ENCODE data around the gene ACSS2.

The ACSS2 gene

DNA sequence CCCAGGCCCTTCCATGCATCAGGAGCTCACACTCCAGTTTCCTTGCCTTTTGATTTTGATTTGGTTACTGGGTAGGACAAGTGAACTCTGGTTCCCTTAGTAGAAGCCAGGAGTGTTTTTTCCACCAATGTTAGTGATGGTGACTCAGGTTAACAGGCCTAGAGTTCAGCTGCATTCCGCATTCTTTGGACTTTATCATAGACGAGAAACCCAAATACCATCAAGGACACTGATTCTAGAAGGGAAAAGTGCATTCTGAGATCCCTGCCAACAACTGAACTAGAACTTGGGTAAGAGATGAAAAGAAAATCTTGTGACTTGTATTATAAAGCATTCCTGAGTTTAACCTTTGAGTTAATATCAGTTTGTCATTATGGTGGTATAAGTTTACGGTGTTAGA is 70.2 kb downstream of the ACSS2 start:
- Mint-ChIP-seq H3K27ac (no peak overlapping the region), H3K9me3 (no peaks in the 10 kb centered on the region), H3K4me1 (peaks cover 2% of the 10 kb centered on the region), H3K36me3 (peaks cover 60% of the 10 kb centered on the region), H3K4me3 (no peak overlapping the region)
- DNase-seq (ENCODE audit: low spot score in 2 of 2) (no peak), ATAC-seq (no peak)

DNA sequence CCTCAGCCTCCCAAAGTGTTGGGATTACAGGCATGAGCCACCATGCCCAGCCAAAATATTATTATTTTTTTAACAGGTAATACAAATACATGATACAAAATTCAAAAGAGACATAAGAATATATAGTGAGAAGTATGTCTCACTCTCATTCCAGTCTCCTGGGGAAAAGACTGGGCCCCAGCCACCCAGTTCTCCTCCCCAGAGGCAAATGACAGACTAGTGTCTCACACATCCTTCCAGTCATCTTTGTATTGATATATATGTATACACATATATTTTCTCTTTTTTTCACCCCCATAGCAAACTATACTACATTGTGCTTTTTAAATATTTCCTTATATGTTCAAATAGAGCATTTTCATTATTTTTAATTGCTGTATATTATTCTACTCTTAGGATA is 70.9 kb downstream of the ACSS2 start:
- H3K4me3 Mint-ChIP-seq = no peak overlapping the region
- peaks cover 54% of the 10 kb centered on the region for H3K36me3 Mint-ChIP-seq
- DNase-seq (ENCODE audit: low spot score in 2 of 2) (no peak), ATAC-seq (no peak)
- H3K27ac Mint-ChIP-seq = no peak overlapping the region
- peaks cover 6% of the 10 kb centered on the region for H3K4me1 Mint-ChIP-seq
- H3K9me3 Mint-ChIP-seq = no peaks in the 10 kb centered on the region

DNA sequence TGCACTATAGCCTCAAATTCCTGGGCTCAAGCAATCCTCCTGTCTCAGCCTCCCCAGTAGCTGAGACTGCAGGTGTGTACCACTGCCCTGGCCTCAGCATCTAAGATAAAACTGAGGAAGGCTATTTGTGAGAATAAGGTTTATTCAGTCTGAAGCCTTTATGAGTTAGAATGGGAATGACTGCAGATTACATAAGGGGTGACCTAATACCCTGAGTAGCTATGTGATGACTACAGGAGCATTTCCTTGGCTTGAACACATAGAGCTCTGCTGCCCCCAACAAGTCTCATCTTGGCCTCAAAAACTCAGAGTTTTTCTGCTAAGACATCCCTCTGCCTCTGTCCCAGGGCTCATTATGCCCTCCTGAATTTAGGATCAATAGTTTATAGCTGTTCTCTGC is 71.6 kb downstream of the ACSS2 start:
- Mint-ChIP-seq H3K36me3 (peaks cover 50% of the 10 kb centered on the region), H3K27ac (no peak overlapping the region), H3K9me3 (no peaks in the 10 kb centered on the region), H3K4me3 (no peak overlapping the region), H3K4me1 (peaks cover 6% of the 10 kb centered on the region)
- peak; percentile 55 for ATAC-seq
- DNase-seq (ENCODE audit: low spot score in 2 of 2) = no peak

DNA sequence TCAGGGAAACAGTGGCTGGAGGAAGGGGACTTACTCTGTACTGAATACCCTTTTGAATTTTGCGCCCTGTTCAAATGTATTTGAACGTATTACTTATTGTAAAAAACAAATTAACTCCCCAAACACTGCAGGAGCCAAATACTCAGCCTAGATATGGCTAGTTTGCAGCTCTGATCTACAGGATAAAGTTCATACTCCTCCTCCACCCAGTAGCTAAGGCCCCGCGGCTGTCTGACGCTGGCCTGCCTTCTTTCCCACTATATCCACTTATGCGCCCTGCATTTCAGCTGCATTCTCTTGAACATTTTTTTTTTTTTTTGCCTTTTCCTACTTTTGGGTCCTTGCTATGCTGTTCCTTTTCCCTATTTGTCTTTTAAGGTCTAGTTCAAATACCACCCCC is 72.7 kb downstream of the ACSS2 start:
- peaks cover 48% of the 10 kb centered on the region for H3K36me3 Mint-ChIP-seq
- ATAC-seq (no peak), DNase-seq (ENCODE audit: low spot score in 2 of 2) (no peak)
- H3K27ac Mint-ChIP-seq = no peak overlapping the region
- no peak overlapping the region for H3K4me3 Mint-ChIP-seq
- peaks cover 6% of the 10 kb centered on the region for H3K4me1 Mint-ChIP-seq
- H3K9me3 Mint-ChIP-seq = no peaks in the 10 kb centered on the region

DNA sequence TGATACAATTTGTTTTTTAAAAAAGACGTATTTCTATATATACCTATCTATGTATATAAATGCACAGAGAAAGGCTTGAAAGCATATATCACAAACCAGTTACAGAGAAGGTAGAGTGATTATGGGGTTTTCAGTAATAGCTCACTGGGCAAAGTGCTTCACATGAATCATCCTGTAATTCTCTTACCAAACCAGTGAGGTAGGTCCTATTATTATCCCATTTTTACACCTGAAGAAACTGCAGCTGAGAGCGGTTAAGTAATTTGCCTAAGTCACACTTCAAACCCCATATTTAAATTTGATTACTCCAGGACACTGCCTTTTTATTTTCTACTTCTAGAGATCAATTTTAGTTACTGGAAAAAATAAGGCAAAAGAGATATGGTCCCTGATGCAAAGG is 74.8 kb downstream of the ACSS2 start:
- Mint-ChIP-seq H3K4me1 (peaks cover 26% of the 10 kb centered on the region), H3K4me3 (no peak overlapping the region), H3K36me3 (peaks cover 40% of the 10 kb centered on the region), H3K27ac (no peak overlapping the region), H3K9me3 (no peaks in the 10 kb centered on the region)
- ATAC-seq = no peak
- DNase-seq (ENCODE audit: low spot score in 2 of 2) = no peak

DNA sequence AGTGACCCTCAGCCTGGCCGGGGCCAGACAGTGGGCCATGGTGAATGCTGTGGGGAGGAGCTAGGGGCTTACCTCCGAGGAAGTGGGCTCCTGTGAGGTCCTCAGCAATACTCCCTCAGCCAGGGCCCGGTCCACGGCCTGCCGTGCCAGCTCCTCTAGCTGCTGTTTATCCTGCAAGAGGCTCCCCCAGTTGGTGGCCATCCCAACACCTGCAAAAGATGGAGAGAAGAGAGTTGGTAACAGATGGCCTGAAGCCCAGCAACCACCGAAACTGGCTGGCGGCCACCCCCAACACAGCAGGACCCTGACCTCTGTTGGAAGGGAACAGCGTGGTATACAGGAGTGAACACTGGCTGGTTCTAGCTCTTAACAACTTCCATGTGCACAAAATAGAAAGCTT is 75.2 kb downstream of the ACSS2 start:
- Mint-ChIP-seq H3K9me3 (no peaks in the 10 kb centered on the region), H3K27ac (no peak overlapping the region), H3K4me3 (no peak overlapping the region), H3K36me3 (peaks cover 40% of the 10 kb centered on the region), H3K4me1 (peaks cover 30% of the 10 kb centered on the region)
- ATAC-seq = no peak
- DNase-seq (ENCODE audit: low spot score in 2 of 2) = no peak

DNA sequence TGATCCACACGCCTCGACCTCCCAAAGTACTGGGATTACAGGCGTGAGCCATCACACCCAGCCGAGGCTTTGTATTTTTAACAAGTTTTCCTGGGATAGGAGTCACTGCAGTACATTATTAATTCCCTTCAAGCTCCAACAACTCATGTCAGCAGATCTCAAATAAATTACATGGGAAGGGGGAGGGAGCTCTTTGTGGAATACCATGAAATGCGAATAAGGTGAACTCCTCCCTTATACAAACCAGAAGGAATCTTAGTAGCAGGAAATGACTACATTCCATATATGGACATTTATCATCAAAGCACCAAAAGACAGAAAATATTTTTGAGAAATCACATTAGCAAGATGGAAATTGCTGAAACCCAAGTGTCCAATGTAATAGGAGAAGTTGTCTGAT is 76.3 kb downstream of the ACSS2 start:
- H3K4me1 Mint-ChIP-seq = peaks cover 36% of the 10 kb centered on the region
- H3K36me3 Mint-ChIP-seq = peaks cover 35% of the 10 kb centered on the region
- no peak overlapping the region for H3K27ac Mint-ChIP-seq
- ATAC-seq (no peak), DNase-seq (ENCODE audit: low spot score in 2 of 2) (no peak)
- H3K9me3 Mint-ChIP-seq = no peaks in the 10 kb centered on the region
- H3K4me3 Mint-ChIP-seq = no peak overlapping the region

DNA sequence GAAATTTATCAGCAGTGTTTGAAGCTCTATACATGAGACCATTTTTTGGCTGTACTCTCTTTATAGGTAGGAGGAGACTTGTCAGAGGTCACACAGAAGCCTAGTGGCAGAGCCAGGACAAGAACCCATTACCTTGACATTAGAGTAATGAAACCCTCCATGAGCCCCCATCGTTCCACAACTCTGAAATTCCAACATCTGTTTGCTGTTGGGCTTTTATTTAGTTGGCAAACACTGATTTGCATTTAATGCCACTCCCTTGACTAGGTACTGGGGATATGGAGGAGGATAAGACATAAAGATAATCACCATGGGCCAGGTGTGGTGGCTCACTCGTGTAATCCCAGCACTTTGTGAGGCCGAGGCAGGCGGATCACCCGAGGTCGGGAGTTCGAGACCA is 77.5 kb downstream of the ACSS2 start:
- Mint-ChIP-seq H3K9me3 (no peaks in the 10 kb centered on the region), H3K4me3 (peak overlapping the region; percentile 98), H3K4me1 (peaks cover 36% of the 10 kb centered on the region), H3K27ac (no peak overlapping the region), H3K36me3 (peaks cover 27% of the 10 kb centered on the region)
- ATAC-seq (no peak), DNase-seq (ENCODE audit: low spot score in 2 of 2) (no peak)

DNA sequence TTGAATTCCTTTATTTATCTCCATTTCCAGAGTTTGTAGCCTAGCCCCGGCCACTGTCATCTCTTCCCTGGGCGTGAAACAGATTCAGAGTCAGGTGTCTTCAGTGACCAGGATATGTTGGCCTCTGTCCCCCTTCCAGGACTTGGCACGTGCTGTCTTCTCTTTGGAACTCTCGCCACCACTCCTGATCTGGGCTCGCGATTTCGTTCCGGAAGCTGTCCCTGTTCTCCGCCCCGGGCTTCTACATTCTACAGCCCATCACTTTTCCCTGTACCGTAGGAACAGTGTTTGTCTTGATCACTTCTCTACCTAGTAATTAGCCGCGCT is 78.5 kb downstream of the ACSS2 start:
- no peaks in the 10 kb centered on the region for H3K9me3 Mint-ChIP-seq
- peaks cover 36% of the 10 kb centered on the region for H3K4me1 Mint-ChIP-seq
- DNase-seq (ENCODE audit: low spot score in 2 of 2) (peak in 1 of 2 donors; percentile 56), ATAC-seq (no peak)
- H3K4me3 Mint-ChIP-seq = peak overlapping the region; percentile 98
- H3K27ac Mint-ChIP-seq = peak overlapping the region; percentile 99
- peaks cover 19% of the 10 kb centered on the region for H3K36me3 Mint-ChIP-seq

DNA sequence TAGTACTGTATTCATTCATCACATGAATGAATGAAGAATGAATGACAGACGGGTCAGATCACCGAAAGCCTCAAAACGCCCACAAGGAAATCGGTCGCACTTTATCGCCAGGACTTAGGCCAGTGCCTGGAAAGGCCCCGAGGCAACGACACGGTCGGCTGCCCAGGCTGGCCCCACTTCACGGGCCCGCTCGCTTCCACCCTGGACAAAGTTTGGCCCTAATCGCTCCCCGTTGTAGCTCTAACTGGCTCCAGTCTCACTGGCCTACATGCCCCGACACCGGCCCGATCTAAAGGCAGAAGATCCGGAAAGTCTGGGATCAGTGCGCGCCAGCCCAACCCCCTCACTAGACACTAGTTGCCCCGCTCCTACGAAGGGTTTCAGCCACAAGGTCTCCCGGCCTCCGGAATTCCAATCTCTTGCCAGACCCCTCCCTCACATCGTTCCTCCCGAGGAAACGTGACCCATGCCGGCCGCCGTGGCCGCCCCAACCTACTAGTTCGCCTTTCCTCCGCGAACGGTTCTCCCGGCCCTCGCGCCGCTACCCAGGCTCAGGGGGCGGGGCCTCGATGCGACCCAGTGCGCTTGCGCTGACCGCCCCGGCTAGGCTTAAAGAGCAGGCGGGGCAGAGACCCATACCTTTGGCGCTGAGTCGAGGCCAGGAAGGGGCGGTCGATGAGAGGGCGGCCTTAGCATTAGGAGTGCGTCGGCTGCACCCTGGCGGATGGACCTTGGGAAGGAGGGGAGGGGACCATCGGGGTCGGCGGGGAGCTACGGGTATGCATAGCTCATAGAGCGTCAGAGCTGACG is 79.0 kb downstream of the ACSS2 start, which contains the start of the genes GSS and MYH7B:
Gene GSS, minus strand, starts transcription at position 576 of the 810 bp plus-strand sequence. CDS start 3,954 bp downstream, outside the sequence.
Gene MYH7B, plus strand, starts transcription at position 638 of the 810 bp plus-strand sequence. CDS start 22,138 bp downstream, outside the sequence.
- ATAC-seq (peak; percentile 95), DNase-seq (ENCODE audit: low spot score in 2 of 2) (peak; percentile 100)
- Mint-ChIP-seq H3K27ac (peak within 1 kb of the TSS; percentile 99), H3K9me3 (no peaks in the 10 kb centered on the region), H3K4me1 (peaks cover 38% of the 10 kb centered on the region), H3K36me3 (peaks cover 13% of the 10 kb centered on the region), H3K4me3 (peak within 1 kb of the TSS; percentile 98)

DNA sequence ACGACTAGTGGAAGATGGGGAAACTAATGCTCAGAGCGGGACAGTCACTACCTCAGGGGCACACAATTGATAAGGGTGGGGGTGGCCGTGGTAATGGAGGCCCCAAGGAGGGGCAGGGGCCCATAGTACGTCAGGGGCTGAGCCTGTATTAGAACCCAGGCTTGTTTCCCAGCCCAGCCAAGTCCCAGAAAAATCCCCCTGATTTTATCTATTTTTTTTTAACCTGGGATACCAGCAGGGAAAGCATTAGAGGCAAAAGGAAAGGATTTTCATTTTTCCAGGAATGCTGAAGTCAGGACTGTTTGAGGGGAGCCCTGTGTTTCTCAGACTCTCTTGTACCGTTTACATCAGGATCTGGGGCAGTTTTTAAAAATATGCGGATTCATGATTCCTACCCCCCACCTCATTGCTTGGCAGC is 79.6 kb downstream of the ACSS2 start:
- DNase-seq (ENCODE audit: low spot score in 2 of 2) = no peak
- Mint-ChIP-seq H3K9me3 (no peaks in the 10 kb centered on the region), H3K4me1 (peaks cover 43% of the 10 kb centered on the region), H3K4me3 (peak overlapping the region; percentile 98), H3K36me3 (peaks cover 10% of the 10 kb centered on the region), H3K27ac (peak overlapping the region; percentile 99)
- ATAC-seq = no peak

DNA sequence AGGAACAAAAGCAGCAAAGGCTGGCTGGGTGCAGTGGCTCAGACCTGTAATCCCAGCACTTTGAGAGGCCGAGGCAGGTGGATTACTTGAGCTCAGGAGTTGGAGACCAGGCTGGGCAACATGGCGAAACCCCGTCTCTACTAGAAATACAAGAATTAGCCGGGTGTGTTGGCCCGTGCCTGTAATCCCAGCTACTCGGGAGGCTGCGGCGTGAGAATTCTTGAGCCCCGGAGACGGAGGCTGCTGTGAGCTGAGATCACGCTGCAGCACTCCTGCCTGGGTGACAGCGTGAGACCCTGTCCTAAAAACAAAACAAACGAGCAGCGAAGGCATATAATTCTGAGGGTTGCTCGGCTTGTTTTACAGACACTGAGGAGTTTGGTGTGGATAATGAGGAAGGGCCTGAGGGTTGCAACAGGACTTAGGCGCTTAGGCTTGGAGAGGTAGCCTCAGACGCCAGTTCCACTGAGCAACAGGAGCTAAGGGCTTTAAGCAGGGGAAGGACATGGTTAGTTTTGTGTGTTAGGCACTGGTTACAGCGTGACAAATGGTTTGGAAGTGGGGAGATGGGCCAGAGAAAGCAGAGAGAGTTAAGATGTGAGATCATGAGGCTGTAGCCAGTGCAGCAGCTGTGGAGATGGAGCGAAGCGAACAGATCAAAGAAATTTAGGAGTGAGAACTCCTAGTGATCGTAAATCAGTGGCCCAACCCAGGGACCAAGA is 80.5 kb downstream of the ACSS2 start:
- Mint-ChIP-seq H3K4me3 (peak overlapping the region; percentile 98), H3K27ac (no peak overlapping the region), H3K4me1 (peaks cover 38% of the 10 kb centered on the region), H3K9me3 (no peaks in the 10 kb centered on the region), H3K36me3 (peaks cover 10% of the 10 kb centered on the region)
- DNase-seq (ENCODE audit: low spot score in 2 of 2) = no peak
- ATAC-seq = no peak

DNA sequence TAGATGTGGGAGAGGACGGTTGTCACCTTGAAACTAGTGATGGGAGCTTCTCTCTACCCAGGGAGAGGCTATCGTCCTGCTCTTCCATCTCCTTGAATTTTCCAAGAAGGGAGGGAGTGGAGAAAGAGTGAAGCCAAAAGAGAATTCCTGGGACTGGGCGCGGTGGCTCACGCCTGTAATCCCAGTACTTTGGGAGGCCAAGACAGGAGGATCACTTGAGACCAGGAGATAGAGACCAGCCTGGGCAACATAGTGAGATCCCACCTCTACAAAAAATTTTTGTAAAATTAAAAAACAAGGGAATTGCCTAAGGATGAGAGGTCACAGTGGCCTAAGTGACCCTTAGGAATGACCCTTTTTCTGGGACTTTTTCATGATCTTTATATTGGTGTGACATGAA is 88.1 kb downstream of the ACSS2 start:
- H3K9me3 Mint-ChIP-seq = no peaks in the 10 kb centered on the region
- peaks cover 7% of the 10 kb centered on the region for H3K4me1 Mint-ChIP-seq
- DNase-seq (ENCODE audit: low spot score in 2 of 2) (no peak), ATAC-seq (no peak)
- no peak overlapping the region for H3K27ac Mint-ChIP-seq
- no peak overlapping the region for H3K4me3 Mint-ChIP-seq
- H3K36me3 Mint-ChIP-seq = peaks cover 5% of the 10 kb centered on the region

DNA sequence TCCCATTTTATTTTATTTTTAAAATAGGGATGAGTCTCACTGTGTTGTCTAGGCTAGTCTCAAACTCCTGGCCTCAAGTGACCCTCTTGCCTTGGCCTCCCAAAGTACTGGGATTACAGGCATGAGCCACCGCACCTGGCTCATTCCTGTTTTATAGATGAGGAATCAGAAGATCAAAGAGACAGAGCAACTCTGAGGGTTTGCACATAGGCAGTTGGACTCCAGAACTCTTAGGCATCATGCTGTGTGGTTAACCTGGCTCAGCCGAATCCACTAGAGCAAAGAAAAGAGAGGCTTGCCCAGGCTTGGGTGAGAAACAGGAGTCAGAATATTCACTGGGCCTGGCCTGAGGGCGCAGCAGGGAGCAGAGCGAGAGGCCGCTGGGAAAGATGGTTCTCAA is 88.6 kb downstream of the ACSS2 start:
- DNase-seq (ENCODE audit: low spot score in 2 of 2) = no peak
- no peak for ATAC-seq
- Mint-ChIP-seq H3K36me3 (peaks cover 5% of the 10 kb centered on the region), H3K9me3 (no peaks in the 10 kb centered on the region), H3K4me1 (peaks cover 7% of the 10 kb centered on the region), H3K27ac (no peak overlapping the region), H3K4me3 (no peak overlapping the region)

DNA sequence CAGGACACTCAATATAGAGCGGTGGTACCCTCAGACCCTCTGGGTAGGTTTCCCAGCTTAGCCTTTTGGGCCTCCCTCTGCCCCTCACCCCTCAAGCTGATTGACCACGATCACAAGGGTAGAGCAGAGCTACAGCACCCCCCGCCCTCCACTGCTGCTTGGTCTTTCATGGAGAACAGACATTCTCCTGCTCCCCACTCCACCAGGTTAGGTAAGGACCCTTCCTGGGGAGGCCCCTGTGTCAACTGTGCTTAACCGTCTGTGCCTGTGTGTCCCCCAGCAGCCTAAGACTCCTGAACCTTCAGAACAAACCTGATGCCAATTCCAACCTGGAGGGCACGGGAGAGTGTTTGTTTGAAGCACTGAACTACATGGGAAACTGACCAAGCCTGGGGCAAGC is 91.0 kb downstream of the ACSS2 start:
- DNase-seq (ENCODE audit: low spot score in 2 of 2) (no peak), ATAC-seq (no peak)
- H3K27ac Mint-ChIP-seq = no peak overlapping the region
- no peaks in the 10 kb centered on the region for H3K9me3 Mint-ChIP-seq
- no peaks in the 10 kb centered on the region for H3K4me1 Mint-ChIP-seq
- no peak overlapping the region for H3K4me3 Mint-ChIP-seq
- peaks cover 5% of the 10 kb centered on the region for H3K36me3 Mint-ChIP-seq
